ENCODE measurements around the gene KLHL22.

The KLHL22 gene

DNA sequence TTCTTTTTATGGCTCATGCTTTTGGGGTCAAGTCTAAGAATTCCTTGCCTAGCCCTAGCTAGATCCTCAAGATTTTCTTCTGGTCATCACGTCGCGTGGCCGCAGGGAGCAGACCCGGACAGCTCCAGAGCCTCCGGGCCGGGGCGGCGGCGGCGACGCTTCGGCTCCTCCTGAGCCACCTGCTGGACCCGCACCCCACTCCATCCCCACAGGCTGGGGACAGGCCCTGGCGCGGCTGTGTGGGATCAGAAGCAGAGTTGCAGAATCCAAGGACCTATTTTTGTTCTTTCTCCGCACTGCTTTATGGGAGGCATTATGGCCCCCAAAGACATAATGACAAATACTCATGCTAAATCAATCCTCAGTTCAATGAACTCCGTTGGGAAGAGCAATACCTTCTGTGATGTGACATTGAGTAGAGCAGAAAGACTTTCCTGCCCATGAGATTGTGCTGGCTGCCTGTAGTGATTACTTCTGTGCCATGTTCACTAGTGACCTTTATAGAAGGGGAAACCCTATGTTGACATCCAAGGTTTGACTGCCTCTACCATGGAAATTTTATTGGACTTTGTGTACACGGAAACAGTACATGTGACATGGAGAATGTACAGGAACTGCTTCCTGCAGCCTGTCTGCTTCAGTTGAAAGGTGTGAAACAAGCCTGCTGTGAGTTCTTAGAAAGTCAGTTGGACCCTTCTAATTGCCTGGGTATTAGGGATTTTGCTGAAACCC, 45.6 kb downstream of the KLHL22 start:
- no peak for DNase-seq (ENCODE audit: low read depth)

DNA sequence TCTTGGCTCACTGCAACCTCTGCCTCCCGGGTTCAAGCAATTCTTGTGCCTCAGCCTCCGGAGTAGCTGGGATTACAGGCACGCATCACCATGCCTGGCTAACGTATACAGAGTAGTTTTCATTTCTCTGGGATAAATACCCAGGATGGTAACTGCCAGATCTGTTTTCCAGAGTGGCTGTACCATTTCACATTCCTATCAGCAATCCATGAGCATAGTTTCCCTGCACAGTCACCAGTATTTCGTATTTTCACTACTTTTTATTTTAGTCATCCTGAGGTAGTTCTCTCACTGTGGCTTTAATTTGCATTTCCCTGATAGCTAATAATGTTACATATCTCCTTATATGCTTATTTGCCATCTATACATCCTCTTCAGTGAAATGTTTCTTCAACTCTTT, 47.0 kb downstream of the KLHL22 start:
- no peak for DNase-seq (ENCODE audit: low read depth)

DNA sequence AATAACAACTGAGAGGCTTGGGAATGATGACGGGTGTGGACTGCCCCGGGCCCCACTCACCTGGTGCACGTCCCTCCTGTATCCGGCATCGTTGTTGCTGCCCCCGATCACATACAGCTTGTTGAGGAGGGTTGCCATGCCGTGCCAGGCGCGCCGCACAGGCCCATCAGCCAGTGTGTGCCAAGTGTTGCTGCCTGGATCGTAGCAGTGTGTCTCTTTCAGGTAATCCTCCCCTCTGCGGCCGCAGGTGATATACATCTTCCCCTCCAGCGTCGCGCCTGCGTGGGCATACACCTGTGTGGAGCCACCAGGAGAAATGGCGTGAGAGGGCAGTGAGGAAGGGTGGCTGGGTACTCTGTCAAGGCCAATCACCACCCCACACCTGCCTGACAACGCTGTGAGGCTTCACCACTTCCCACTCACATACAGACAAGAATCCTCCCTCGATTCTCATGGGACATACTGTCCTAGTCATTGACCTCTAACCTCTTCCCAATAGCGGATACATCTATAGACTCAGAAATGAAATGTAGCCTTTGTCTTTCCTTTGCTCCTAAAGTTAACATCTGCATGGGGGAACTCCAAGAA, 49.1 kb downstream of the KLHL22 start:
- no peak for DNase-seq (ENCODE audit: low read depth)

DNA sequence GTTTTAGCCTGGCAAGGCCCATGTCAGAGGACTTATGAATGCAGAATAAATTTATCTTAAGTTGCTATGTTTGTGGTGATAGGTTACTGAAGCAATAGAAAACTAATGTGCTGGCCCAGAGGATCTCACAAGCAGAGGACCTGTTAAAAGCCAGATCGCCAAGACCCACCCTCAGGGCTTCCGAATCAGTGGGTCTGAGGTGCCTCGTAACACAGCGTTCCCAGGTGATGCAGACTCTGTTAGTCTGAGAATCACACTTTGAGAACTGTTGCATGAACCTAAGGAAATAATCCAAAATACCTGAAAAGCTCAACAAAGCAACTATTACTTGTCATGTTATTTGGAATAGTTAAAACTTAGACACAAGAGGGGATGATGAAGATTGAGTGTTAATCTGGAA, 51.3 kb downstream of the KLHL22 start:
- no peak for DNase-seq (ENCODE audit: low read depth)

DNA sequence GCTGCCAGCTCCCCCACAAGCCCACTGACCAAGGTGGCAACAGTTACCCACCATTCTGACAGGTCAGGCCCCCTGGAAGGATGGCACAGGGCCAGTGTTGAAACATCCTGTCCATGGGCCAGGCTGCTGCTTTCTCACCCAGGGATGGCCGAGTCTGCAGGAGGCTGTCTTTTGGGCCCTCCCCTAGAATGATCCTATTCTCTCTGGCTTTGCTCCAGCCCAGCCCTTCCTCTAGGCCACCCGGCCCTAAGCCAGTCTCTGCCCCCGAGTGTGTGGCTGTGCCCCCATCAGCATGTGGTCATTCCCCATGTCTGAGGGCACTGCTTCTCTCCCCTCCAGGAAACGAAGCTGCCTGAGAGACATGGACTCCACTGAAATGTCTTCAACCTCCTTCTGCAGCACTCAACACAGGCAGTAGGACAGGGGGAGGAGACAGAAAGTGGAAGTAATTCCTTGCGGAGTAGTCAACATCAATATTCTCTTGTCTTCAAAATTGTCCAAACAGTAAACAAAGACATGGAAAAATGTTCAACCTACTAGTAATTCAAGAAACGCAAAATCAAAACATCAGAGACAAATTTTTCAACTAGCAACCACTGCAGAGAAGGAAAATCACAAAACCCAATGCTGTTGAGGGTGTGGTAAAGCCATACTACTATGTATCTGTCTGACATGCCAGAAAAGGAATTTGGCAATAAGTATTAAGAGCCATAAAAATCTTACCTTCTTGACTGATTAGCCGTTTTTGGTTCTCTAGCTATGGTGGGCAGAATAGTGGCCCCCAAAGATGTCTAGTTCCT, 52.9 kb downstream of the KLHL22 start:
- DNase-seq (ENCODE audit: low read depth), result no peak

DNA sequence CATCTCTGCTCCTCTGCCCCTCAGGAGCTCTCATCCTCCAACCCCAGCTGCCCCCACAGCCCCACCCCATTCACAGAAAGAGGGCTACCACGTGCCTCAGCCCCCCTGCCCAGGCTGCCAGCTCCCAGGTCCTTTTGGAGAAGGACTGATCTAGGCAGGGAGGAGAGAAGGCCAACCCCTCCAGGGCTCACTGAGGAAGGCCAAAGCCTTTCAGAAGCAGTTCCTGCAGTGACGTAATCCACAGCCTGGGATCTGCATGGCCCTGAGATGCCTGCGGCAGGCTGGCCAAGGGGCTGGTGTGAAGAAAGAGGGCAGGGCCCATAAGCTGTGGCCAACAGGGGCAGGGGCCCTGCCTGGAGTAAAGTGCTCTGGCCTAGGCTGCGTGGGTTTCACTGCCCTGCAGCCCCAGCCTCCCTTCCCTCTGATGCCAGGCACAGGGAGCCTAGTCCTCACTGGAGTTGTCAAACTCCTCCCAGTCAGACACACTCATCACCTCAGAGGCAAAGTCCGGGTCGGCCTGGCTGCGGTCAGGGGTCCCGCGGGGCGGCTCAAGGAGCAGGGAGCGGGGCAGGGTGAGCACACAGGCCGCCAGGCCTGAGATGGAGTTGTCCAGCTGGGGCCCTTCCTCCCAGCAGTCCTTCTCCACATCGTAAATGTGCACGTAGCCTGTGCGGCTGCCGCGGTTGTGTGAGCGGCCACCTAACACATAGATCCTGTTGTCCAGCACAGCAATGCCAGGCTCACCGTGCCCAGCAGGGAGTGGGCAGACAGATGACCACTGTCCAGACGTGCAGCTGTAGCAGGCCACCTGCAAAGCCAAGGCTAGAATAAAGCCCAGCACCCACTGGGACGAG, 53.7 kb downstream of the KLHL22 start:
- DNase-seq (ENCODE audit: low read depth), result peak; percentile 43

DNA sequence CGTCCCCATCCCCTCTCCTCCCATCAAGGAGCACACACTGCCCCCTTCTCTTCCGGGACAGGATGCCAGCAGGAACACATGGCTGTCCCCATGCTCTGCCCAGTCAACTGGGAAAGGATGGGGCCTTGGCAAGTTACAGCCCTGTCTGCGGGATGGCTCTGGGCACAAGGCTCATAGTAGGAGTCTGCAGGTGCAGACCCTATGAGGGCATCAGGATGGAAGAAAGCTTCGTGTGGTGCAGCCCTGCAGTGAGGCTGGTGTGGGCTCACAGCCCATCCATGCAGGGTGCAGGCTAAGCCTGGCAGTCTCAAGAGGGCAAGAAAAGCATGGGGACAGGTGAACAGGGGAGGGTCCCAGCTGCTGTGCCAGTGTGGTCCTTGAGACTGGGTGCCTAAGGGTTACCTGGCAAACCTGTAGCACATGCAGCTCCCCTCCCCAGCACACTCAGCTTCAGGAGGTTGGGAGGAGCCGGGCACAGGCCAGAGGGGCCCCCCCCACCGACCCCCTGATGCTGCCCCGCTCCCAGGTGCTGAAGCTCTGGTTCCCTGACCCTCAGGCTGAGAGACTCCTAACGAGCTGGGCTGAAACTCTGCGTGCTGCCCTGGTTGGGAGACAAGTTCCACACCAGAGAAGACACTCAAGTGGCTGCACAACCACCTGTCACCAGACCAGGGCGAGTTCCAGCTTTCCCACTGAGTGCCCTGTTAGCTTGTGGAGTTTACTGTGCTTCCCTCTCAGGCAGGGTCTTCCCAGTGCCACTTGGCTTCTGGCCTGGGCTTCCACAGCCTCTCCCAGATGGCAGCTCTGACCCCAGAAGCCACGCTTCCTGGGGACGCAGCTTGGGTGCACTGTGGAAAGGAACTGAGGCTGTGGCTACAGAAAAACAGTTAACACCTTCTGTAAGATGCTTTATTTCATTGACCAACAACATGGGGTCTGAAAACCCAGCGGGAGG, 54.7 kb downstream of the KLHL22 start:
- DNase-seq (ENCODE audit: low read depth), result no peak

DNA sequence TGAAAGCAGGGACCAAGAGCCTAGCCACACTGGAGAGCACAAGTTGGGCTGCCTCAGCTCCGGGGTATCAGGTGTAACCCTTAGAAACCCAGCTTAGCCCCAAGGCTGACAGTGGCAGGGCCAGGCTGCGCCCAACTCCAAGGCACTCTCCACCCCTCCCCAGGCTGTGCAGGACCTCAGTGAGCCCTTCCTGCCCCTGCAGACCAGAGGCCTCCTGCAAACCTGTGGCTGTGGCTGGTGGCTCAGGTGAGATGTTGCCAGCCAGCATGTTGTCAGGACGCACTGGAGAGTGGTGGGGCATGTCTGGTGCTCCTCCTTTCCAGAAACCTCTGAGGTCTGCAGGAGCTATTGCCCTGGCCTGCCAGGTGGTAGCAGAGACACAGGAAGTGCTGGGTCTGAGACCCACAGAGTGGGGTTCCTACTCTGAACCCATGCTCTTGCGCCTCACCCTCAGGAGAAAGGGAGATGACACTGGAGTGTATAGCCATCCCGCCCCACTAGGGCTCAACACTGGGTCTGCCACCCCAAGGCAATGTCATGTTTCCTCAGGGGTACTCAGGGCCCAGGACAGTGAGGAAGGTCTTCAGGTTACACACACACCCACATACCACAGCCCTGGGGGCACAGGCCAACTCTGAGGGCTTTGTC, 55.5 kb downstream of the KLHL22 start:
- DNase-seq (ENCODE audit: low read depth), result no peak

DNA sequence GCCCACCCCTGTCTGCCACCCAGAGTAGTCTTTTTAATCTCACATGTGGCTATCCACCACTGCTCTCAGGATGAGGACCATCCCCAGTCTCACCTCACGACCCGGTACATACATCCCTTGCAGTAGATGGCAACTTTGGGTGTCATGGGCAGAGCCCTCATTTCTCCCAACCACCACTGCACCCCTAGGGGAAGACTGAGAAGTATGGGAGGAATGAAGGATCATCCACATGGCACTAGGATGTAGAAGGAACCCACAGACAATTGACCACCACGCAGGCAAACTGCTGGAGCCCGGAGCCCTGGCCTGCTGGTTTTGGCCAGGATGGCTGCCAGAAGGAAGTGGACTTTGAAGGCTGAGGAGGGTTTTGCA, 56.1 kb downstream of the KLHL22 start:
- DNase-seq (ENCODE audit: low read depth), result no peak

DNA sequence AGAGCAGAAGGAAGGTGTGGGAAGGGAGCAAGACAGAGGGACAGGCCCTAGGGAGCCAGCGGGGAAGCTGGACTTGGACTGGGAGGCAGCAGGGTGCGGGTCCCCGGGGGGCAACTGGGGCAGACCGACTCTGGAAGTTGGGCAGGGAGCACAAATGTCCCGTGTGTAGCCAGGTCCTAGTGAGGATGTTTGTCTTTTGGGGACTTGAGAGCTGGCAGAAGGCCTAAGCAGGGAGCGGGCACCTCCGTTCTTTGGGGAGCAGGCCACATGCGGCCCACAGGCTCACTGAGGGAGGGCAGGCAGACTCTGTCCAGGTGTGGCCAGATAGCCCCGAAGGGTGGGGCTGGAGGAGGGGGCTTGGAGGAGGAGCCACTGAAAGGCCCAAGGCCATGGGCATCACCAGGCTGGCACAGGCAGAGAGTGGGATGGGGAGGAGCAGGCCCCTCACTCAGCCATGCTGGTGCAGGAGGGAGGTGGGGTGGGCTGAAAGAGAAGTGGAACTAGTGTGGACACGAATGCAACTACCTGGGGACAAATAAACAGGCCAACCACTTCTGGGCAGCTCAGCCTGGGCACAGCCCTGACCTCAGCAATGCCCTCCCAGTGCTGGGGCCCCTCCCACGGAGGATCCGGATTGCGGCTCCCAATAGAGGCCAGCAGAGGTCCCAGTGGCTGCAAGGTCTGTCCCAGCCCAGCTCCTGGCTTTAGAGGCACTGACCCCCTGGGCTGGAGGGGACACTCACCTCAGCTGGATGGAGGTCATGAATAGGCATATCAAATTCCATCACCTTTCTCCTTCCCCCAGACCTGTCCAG, 56.7 kb downstream of the KLHL22 start:
- DNase-seq (ENCODE audit: low read depth), result no peak

DNA sequence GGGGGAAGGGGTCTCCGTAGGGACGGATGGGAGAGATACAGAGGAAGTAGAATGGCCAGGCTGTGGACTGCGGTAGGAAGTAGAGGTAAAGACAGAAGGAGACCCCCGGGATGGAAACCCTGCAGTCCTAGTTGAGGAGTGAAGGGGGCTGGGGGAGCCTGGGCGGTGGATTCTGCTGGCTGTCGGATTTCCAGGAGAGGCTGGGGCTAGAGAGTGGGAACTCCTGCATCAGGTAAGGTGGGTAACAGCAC, 57.2 kb downstream of the KLHL22 start:
- no peak for DNase-seq (ENCODE audit: low read depth)

DNA sequence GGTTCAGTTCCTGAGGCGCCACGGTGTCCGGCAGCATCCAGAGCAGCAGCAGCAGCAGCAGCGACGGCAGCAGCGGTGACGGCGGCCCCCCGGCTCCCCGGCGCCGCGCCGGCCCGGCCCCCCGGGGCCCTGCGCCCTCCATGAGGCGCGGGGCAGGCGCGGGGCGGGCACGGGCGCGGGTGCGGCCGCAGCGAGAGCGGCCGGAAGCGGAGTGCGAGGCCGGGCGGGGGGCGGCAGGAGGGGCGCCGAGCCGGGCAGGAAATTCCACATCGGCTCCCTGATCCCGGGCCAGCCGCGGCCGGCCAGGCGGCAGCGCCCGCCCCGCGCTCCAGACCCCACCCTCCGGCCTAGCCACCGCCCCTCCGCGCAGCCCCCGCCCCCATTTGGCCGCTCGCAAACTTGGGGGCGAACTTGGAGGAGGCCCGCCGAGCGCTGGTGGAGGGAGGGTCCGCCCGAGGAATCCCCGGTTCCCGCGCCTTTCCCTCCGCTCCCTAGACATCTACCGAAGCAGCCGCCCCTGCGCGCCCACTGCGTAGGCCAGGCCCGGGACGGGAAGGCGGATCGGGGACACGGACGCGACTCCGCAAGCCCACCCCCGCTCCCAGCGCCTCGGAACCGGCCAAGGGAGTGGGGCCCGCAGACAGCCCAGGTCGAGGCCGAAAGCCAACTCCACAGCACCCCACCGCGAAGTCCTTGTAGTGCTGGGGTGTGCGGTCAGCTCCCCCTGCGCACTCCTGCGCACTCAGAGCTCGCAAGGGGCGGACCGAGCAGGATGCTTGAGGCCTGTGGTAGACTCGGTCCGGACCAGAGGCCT, 57.8 kb downstream of the KLHL22 start, which contains the start of gene SCARF2:
TSS of gene SCARF2 (minus strand) at position 213 of the 814 bp plus-strand sequence. CDS start at position 142, 71 bp downstream.
- peak; percentile 68 for DNase-seq (ENCODE audit: low read depth)

DNA sequence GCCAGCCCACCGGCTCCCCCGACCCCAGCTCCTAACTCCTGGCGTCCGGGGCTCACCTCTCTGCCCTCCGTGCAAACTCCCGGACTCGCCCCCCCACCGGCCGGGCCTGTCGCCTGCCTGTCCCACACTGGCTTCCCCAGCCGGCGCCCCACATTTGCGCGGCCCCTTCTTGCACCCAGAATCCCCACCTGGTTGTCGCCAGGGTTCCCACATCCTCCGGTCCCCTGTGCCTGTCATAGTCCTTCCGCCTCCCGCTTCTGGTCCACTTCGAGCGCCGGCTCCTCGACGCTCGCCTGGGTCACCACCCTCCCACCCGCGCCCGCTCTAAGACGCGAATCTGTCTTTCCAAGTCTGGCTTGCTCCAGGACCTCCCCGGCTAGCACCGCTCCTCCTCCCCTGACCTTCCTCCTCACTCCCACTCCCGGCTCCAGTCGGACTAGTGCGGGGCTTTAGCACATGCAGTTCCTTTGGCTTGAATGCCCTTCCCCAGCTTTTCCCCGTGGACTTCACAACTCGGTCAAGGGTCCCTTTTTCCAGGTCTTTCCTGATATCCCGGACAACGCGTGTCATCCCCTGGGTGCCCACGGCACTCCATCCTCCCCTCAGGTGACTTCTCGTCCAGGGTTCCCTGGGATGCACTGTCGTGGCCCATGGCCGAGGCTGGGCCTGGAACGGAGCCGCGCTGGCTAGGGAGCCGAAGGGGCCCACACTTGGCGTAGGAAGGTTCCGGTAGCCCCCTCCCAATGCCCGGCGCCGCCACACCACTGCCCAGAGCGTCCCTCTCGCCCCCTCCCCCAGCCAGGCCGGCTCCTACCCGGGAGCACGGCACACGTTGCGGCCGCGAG, 58.6 kb downstream of the KLHL22 start:
- no peak for DNase-seq (ENCODE audit: low read depth)

DNA sequence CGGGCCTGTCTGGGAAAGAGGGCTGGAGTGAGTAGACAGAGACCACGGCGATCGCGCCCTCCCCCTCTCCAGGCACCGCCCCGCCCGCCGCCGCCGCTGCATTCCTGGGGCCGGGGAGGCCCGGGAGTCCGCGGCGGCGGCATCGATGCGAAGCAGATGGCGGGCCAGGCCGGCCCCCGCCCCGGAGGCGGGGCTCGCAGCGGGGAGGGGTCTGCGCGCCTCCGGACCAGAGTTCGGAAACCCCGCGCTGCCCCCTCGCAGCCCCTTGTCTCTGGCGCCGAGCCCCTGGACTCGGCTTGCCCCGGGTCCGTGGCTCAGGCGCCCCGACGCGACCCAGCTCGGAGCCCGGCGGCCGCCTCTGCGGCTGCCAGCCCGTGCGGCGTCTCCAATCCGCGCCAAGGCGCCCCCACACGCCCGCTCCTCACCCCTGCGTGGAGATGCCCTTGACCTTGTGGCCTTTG, 59.3 kb downstream of the KLHL22 start:
- no peak for DNase-seq (ENCODE audit: low read depth)

DNA sequence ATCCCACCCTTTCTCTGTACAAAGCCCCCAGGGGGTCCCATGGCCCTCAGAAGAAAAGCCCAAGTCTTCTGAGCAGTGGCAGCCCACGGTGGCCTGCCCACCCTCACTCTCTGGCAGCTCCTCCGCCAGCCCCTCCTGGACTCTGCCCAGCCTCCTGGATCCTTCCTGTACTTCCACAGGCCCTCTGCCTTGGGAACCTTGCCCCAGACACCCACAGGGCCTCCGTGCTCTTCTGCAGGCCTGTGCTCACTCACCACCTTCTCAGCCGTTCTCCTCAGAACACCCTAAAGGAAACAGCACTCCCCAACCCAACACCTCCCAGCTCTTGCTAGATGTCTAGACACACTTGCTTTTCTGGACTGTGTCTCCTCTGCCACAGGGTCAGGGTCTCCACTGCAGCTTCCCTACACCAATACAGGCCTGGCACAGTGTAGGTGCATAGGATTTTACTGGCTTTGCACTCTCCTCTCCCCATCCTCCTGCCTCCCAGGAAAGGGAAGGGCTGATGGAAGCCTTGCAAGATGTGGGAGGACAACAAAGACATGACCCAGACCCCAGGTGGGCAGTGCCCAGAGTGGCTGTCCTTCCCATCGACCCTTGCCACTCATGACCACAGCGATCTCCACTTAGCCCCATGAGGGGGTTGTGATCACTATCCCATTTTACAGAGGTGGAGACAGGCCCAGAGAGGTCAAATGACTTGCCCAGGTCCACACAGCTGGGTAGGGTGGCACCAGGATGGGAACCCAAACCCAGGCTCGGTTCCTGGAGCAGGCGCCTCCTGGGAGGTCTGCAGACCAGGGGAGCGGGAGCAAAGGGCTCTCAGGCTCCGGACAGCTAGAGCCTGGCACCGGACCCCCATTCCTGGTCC, 59.9 kb downstream of the KLHL22 start:
- no peak for DNase-seq (ENCODE audit: low read depth)

DNA sequence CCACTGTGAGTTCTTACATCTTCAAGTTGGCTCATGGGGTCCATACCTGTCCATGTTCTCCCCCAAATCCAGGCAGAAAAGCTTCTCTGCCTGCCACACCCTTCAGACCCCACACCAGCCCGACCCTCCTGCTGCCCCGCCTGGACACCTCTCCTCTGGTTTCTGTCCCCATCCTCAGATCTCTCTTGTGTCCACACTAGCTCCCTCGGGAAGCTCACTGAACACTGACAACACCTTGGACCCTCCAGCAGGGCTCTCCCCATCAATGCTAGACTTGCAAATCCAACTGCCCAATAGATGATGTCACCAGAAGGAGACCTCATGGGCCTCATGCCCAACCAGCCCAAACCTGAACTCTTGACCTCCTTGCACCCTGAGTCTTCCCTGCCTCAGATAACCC, 60.8 kb downstream of the KLHL22 start:
- no peak for DNase-seq (ENCODE audit: low read depth)

DNA sequence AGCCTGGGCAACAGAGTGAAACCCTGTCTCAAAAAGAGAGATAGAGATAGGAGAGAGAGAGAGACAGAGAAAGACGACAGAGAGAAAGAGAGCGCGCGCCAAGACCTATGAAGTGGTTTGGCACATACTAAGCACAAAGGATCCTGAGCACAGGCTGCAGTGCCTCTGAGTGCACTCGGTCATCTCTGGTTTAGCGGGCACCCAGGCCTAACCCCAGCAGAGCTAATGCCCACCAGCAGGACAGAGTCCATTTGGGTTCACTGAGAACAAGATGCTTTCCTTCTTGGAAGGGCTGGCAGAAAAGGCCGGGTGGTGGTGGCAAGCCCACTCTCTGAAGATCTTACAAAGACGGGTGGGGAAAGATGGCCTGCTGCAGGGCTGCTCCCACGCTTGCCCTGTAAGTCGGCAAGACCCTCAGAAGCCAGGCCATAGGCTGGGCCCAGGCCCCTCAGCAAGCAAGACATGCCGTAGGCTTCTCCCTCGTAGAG, 61.3 kb downstream of the KLHL22 start:
- DNase-seq (ENCODE audit: low read depth), result no peak
